Renal cortical epithelial cell (primary cell): ENCODE measurements around the gene STRN3. TPM values are rescaled to one million over a fixed set of nuclear protein-coding genes. Genes with fewer than 3 reads are reported as not detected.

Experiments used
- DNase-seq: peaks from one replicate; pipeline ENCODE4 v3.0.0-alpha.2; 2011; ENCODE audit warnings: low read depth
- total RNA-seq: library from RNA; depleted of rRNA; stranded (reverse); fragments of >200 nt; gene quantifications from 2 replicates; pipeline ENCODE4 v1.2.3, GENCODE V29; 2014

STRN3 gene
- total RNA-seq, 1 donor from 2014 or later: 110 TPM

GRCh38 chr14:30873308-30874119 is 152.7 kb downstream of the STRN3 start:
- DNase-seq: no peak

GRCh38 chr14:30872602-30873001 is 153.6 kb downstream of the STRN3 start:
- no peak for DNase-seq

- no peak for DNase-seq
Observed at GRCh38 chr14:30869551-30870155, 156.5 kb downstream of the STRN3 start.

DNA sequence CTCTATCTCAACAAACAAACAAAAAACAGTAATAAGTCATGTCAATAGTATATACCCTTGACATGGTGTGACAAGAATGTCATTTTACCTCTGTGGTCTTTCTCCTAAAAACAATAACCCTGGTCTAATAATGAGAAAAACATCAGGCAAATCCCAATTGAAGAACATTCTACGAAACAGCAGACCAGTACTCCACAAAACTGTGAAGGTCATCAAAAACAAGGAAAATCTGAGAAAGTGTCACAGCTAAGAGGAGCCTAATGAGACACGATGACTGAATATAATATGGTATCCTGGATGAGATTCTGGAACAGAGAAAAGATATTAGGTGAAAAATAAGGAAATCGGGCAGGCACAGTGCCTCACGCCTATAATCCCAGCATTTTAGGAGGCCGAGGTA is 157.4 kb downstream of the STRN3 start:
- DNase-seq: no peak

GRCh38 chr14:30864934-30865333 is 161.2 kb downstream of the STRN3 start:
- no peak for DNase-seq

- no peak for DNase-seq
Observed at GRCh38 chr14:30861200-30861599, 165.0 kb downstream of the STRN3 start.

- DNase-seq: no peak
Observed at GRCh38 chr14:30855345-30856037, 170.7 kb downstream of the STRN3 start.

DNA sequence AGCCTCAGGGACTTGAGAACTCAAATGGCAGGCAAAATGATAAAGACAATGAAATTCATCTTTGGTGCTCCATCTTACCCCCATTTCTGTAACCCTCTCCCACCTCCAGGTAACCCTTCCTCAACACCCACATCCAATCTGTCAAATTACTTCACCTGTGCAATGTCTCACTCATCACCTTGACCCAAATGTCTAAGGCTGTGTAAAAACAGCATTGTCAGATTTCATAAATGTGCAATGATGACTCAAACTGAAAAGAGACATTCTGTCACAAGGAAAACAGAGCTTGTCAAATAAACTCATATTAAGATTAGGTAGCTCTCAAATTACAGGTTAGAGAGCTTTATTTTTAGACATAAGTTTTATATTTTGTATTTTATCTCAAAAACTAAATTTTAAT is 171.7 kb downstream of the STRN3 start:
- DNase-seq: no peak

- no peak for DNase-seq
Observed at GRCh38 chr14:30853946-30854345, 172.2 kb downstream of the STRN3 start.

- no peak for DNase-seq
Observed at GRCh38 chr14:30849983-30850382, 176.2 kb downstream of the STRN3 start.

GRCh38 chr14:30849354-30849753 is 176.8 kb downstream of the STRN3 start:
- no peak for DNase-seq

DNA sequence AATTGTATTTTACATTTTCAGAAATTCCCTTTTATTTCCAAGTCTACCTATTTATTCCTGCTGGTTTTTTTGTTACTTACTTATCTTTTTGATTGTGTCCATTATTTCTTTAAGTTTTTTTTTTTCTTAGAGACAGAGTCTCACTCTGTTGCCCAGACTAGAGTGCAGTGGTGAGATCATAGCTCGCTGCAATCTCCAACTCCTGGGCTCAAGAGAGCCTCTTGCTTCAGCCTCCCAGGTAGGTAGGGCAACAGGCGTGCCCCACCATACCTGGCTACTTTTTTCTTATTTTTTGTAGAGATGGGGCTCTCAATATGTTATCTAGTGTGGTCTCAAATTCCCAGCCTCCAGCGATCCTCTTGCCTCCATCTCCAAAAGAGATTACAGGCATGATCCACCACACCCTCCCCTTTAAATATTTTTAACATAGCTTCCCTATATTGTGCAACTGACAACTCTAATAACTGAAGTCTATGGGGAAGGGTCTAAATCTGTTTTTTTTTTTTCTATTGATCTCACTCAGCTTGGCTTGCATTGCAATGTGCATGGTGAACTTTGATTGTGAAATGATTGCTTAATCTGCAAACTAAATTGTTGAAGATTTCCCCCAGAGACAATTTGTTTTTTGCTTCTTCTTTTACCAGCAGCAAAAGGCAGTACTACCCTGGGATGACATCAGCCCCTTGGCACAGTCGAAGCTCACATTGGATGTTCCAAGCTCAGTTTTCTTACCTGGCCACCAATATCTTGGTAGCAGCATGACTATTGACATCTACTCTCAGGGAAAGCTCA is 177.5 kb downstream of the STRN3 start:
- DNase-seq: no peak

Other genes starting within 250 kb of the STRN3 start
- gene COCH, start 151.8 kb downstream of the STRN3 start, total RNA-seq: 1.0 and 27.1 TPM in 2 replicates
- 4.0 and 5.2 TPM in 2 replicates for gene AP4S1, start 730 bp downstream of the STRN3 start, total RNA-seq
- 239 and 354 TPM in 2 replicates for gene HECTD1, start 181.4 kb upstream of the STRN3 start, total RNA-seq